ENCODE results near the gene SNAP25. TPM values are rescaled to one million over a fixed set of nuclear protein-coding genes. Genes with fewer than 3 reads are reported as not detected.
A peak's percentile ranks its signal among the peaks of the same experiment; 100 is the strongest.

The SNAP25 gene
- total and polyA plus RNA-seq, 2 experiments from 2014 or later = 4.0 to 6.3 TPM

DNA sequence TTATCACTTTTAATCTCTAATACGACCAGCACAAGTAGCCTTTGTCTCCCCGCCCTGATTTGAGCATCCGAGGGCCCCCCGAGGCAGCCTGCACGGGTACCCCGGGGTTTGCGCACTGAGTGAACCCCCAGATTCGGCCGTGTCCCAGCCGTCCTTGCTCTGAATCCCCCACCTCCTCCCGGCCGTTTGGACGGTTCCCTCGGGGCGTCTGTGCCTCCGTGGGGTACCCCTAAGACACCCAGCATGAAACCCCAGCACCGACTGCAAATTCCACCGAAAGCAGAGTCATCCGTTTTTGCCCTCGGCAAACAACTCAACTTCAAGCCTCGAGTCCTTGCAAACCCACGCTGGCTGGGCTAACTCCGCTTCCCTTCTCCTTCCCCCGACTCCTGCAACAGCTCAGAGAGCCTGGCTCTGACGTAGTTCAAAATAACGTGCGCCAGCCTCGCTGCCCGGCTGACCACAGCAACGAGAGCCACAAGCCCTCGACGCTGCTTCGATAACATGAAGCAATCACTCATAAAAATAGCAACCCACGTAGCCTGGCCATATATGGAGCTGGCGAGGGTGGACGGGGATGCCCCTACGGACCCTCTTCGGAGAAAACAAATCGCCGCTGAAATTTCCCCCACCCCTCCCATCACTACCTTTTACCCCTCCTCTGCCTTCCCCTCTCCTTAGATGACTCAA is 764 bp upstream of the SNAP25 start:
- Histone ChIP-seq H3K4me1 (ENCODE audit: low read depth) (no peaks in the 10 kb centered on the region), H3K27me3 (peaks cover 36% of the 10 kb centered on the region), H3K9me3 (ENCODE audit: low read depth) (no peaks in the 10 kb centered on the region), H3K36me3 (no peaks in the 10 kb centered on the region), H3K27ac (peak overlapping the region; percentile 95), H3K4me3 (peak overlapping the region; percentile 68)
- peak; percentile 92 to 99 for DNase-seq (ENCODE audit: low read depth in 1 of 2, low spot score in 1 of 2)
- TF ChIP-seq, protein P1, sequence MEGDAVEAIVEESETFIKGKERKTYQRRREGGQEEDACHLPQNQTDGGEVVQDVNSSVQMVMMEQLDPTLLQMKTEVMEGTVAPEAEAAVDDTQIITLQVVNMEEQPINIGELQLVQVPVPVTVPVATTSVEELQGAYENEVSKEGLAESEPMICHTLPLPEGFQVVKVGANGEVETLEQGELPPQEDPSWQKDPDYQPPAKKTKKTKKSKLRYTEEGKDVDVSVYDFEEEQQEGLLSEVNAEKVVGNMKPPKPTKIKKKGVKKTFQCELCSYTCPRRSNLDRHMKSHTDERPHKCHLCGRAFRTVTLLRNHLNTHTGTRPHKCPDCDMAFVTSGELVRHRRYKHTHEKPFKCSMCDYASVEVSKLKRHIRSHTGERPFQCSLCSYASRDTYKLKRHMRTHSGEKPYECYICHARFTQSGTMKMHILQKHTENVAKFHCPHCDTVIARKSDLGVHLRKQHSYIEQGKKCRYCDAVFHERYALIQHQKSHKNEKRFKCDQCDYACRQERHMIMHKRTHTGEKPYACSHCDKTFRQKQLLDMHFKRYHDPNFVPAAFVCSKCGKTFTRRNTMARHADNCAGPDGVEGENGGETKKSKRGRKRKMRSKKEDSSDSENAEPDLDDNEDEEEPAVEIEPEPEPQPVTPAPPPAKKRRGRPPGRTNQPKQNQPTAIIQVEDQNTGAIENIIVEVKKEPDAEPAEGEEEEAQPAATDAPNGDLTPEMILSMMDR (IDR thresholded peaks at IDR 0.05; ENCODE audit: low read depth, low read length) = no peak

DNA sequence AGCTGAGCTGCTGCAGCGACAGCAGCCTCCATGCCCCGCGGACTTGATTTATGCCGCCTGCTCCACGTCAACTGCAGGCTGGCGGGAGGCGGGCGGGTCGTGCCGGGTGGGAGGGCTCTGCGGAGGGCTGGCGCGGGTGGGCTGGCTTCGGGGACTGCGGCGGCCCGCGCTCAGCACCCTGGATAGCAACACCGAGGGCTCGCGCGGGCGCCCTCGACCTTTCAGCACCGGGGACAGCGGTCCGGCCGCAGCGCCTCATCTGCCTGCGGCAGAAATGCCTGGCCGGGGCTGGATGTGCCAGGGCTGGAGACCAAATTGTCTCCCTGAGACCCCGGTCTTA is 792 bp downstream of the SNAP25 start:
- TF ChIP-seq, protein P1 (IDR thresholded peaks at IDR 0.05; ENCODE audit: low read depth, low read length) = no peak
- H3K36me3 ChIP-seq = no peaks in the 10 kb centered on the region
- H3K9me3 ChIP-seq (ENCODE audit: low read depth) = no peaks in the 10 kb centered on the region
- no peaks in the 10 kb centered on the region for H3K4me1 ChIP-seq (ENCODE audit: low read depth)
- H3K4me3 ChIP-seq = peak overlapping the region; percentile 68
- peak; percentile 86 to 91 for DNase-seq (ENCODE audit: low read depth in 1 of 2, low spot score in 1 of 2)
- peaks cover 29% of the 10 kb centered on the region for H3K27me3 ChIP-seq
- peak overlapping the region; percentile 95 for H3K27ac ChIP-seq

GRCh38 chr20:10219993-10220750 is 1.5 kb downstream of the SNAP25 start:
- TF ChIP-seq, protein P1 (IDR thresholded peaks at IDR 0.05; ENCODE audit: low read depth, low read length) = no peak
- Histone ChIP-seq H3K9me3 (ENCODE audit: low read depth) (no peaks in the 10 kb centered on the region), H3K36me3 (no peaks in the 10 kb centered on the region), H3K27me3 (peaks cover 22% of the 10 kb centered on the region), H3K27ac (no peak overlapping the region), H3K4me3 (no peak overlapping the region), H3K4me1 (ENCODE audit: low read depth) (no peaks in the 10 kb centered on the region)
- no peak for DNase-seq (ENCODE audit: low read depth in 1 of 2, low spot score in 1 of 2)

GRCh38 chr20:10221021-10221420 is 2.4 kb downstream of the SNAP25 start:
- H3K27me3 ChIP-seq = peaks cover 17% of the 10 kb centered on the region
- no peaks in the 10 kb centered on the region for H3K36me3 ChIP-seq
- DNase-seq (ENCODE audit: low read depth in 1 of 2, low spot score in 1 of 2) = no peak
- no peaks in the 10 kb centered on the region for H3K4me1 ChIP-seq (ENCODE audit: low read depth)
- TF ChIP-seq, protein P1 (IDR thresholded peaks at IDR 0.05; ENCODE audit: low read depth, low read length) = no peak
- H3K27ac ChIP-seq = no peak overlapping the region
- H3K9me3 ChIP-seq (ENCODE audit: low read depth) = no peaks in the 10 kb centered on the region
- H3K4me3 ChIP-seq = no peak overlapping the region

DNA sequence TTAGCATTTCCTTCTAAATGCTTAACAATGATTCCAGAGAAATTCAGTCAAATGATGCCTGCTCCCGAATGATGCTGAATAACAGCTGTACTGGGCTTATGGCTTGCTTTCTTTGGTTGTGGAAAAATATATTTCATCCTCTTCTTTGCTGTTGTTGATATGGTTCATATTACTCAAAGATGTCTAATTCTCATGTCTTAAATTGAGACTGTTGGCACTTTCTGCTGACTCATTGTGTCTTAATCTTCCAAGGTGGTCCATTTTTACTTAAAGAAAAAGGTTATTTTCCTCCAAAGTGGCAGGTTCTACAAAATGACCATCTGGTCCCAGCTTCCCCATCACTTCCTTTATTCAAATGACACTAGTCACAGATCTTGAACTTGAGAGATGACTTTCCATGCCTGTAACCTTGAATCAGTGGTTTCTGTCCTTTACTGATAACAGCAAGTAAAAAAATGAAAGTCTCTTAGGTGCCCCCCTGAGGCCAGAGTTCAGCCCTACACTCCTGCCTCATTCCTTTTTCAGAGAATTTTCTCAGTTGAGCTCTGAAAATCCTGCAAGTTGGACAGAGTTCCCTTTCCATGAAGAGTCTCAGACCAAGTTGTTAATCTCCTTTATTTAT is 6.9 kb downstream of the SNAP25 start:
- no peaks in the 10 kb centered on the region for H3K4me1 ChIP-seq (ENCODE audit: low read depth)
- no peak overlapping the region for H3K4me3 ChIP-seq
- H3K27ac ChIP-seq = no peak overlapping the region
- H3K36me3 ChIP-seq = no peaks in the 10 kb centered on the region
- DNase-seq (ENCODE audit: low read depth in 1 of 2, low spot score in 1 of 2) = peak; percentile 9 to 35
- peaks cover 10% of the 10 kb centered on the region for H3K27me3 ChIP-seq
- TF ChIP-seq, protein P1 (IDR thresholded peaks at IDR 0.05; ENCODE audit: low read depth, low read length) = peak; percentile 28
- H3K9me3 ChIP-seq (ENCODE audit: low read depth) = no peaks in the 10 kb centered on the region

All from cardiac muscle cell (in vitro differentiated cells and primary cell).